HUES64 (cell line): ENCODE measurements around the gene POU1F1.
"Not testable (repeated sequence)": the region's sequence is repeated elsewhere in the genome, so short reads cannot be mapped to it uniquely, and the experiment has no call there.

Experiments
- H3K27ac ChIP-seq: 2 replicates; pipeline ENCODE4 v1.7.0; 2013; ENCODE audit warnings: low read depth, low read length, inconsistent platforms
- H3K27me3 ChIP-seq: 2 replicates; pipeline ENCODE4 v1.6.1; 2013; ENCODE audit warnings: mild to moderate bottlenecking, low read length; ENCODE audit not compliant: insufficient read depth
- H3K36me3 ChIP-seq: 2 replicates; pipeline ENCODE4 v1.6.1; 2013; ENCODE audit warnings: mild to moderate bottlenecking, low read length; ENCODE audit not compliant: insufficient read depth
- H3K4me1 ChIP-seq: 2 replicates; pipeline ENCODE4 v1.6.1; 2013; ENCODE audit warnings: mild to moderate bottlenecking, low read length, moderate library complexity; ENCODE audit not compliant: insufficient read depth
- H3K4me3 ChIP-seq: 2 replicates; pipeline ENCODE4 v1.5.1; 2013; ENCODE audit warnings: mild to moderate bottlenecking, low read length, moderate library complexity
- H3K9ac ChIP-seq: 2 replicates; pipeline ENCODE4 v1.6.1; 2013; ENCODE audit warnings: mild to moderate bottlenecking, low read depth, low read length
- H3K9me3 ChIP-seq: 2 replicates; pipeline ENCODE4 v1.6.1; 2013; ENCODE audit warnings: low read depth, low read length; ENCODE audit not compliant: insufficient read depth
- WGBS: fragments of 150-250, 120-280 bp; methylation state at CpG from one replicate; pipeline ENCODE4 v1.1.7; 2013; ENCODE audit warnings: missing lambda C conversion rate; 5-methylcytosine and 5-hydroxymethylcytosine counted together

POU1F1 gene

DNA sequence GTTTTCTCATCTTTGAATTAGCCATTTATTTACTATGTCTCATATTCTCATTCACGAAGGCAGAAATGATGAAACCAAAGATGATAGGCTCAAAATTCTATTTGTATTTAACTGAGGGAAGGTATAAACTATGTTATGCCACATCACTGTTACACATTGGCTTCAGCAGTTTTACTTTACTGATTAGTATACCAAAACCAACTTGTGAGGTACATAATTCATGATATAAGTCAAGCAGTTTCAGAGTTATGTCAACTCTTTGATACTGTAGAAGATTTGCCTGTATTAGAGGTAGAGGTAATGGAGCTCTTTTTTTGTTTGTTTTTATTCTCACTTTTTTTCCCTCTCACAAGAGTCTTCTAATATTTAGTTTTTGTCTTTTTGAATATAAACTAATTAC lies 26.4 kb downstream of the POU1F1 start:
- no peaks in the 10 kb centered on the region for H3K4me1 ChIP-seq
- H3K9ac ChIP-seq, result no peak overlapping the region
- WGBS, result no CpG with 5 or more reads among the region's 1 CpG
- no peak overlapping the region for H3K27ac ChIP-seq
- no peaks in the 10 kb centered on the region for H3K27me3 ChIP-seq
- no peaks in the 10 kb centered on the region for H3K9me3 ChIP-seq
- H3K4me3 ChIP-seq, result no peak overlapping the region
- peaks cover 73% of the 10 kb centered on the region for H3K36me3 ChIP-seq

DNA sequence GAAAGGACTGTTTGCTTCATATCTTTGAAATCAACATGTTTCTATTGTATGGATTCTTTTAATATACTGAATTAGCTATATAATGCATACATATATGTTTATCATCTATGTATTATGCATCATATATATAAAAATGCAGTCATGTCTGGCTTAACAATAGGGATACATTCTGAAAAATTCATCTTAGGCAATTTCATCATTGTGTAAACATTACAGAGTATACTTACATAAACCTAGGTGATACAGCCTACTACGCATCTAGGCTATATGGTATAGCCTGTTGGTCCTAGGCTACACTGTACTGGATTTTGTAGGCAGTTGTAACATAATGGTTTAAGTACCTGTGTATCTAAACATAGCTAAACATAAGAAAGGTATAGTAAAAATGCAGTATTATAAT lies 27.6 kb downstream of the POU1F1 start:
- H3K36me3 ChIP-seq, result peaks cover 65% of the 10 kb centered on the region
- H3K9me3 ChIP-seq, result no peaks in the 10 kb centered on the region
- no peak overlapping the region for H3K4me3 ChIP-seq
- no peak overlapping the region for H3K27ac ChIP-seq
- no peaks in the 10 kb centered on the region for H3K27me3 ChIP-seq
- no peak overlapping the region for H3K9ac ChIP-seq
- no peaks in the 10 kb centered on the region for H3K4me1 ChIP-seq
- WGBS, result 83% methylated on average over 1 of the region's 1 CpG

DNA sequence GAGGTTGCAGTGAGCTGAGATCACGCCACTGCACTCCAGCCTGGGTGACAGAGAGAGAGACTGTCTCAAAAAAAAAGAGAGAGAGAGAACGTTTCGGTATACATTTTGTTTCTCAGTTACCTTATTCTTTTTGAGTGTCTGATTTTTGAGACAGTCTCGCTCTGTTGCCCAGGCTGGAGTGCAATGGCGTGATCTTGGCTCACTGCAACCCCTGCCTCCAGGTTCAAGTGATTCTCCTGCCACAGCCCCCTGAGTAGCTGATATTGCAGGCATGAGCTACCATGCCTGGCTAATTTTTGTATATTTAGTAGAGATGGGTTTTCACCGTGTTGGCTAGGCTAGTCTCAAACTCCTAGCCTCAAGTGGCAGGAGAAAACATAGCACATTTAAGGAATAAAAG lies 28.2 kb downstream of the POU1F1 start:
- H3K9me3 ChIP-seq, H3K4me1 ChIP-seq, H3K9ac ChIP-seq, H3K27me3 ChIP-seq, H3K27ac ChIP-seq, H3K4me3 ChIP-seq: not testable (repeated sequence)
- H3K36me3 ChIP-seq, result peaks cover 59% of the 10 kb centered on the region
- 93% methylated on average over 6 of the region's 6 CpGs for WGBS

- Histone ChIP-seq H3K4me1 (no peaks in the 10 kb centered on the region), H3K27ac (no peak overlapping the region), H3K27me3 (no peaks in the 10 kb centered on the region), H3K9me3 (no peaks in the 10 kb centered on the region), H3K4me3 (no peak overlapping the region), H3K36me3 (peaks cover 55% of the 10 kb centered on the region), H3K9ac (no peak overlapping the region)
- WGBS, result 86% methylated on average over 1 of the region's 1 CpG
Measured at GRCh38 chr3:87247430-87247773, 29.0 kb downstream of the POU1F1 start.

- no peak overlapping the region for H3K27ac ChIP-seq
- WGBS, result 87% methylated on average over 3 of the region's 3 CpGs
- H3K27me3 ChIP-seq, result no peaks in the 10 kb centered on the region
- H3K9me3 ChIP-seq, result no peaks in the 10 kb centered on the region
- no peaks in the 10 kb centered on the region for H3K4me1 ChIP-seq
- H3K4me3 ChIP-seq, result no peak overlapping the region
- H3K36me3 ChIP-seq, result peaks cover 56% of the 10 kb centered on the region
- H3K9ac ChIP-seq, result no peak overlapping the region
Measured at GRCh38 chr3:87246662-87247429, 29.5 kb downstream of the POU1F1 start.

DNA sequence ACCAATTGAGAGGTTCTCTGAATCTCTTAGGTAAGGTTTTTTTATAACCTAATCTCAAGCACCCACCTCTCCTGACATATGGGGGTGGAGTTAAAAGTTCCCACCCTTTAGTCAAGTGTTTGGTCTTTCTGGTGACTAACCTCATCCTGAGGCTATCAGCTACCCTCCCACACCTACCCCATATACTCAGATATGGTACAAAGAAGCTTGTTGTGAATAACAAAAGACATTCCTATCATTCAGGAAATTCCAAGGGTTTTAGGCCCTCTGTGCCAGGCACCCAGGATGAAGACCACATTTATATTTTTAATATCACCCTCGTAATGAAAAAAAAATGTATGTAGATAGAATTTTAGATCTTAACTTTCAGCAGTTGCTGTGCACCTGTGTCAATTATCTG lies 40.3 kb downstream of the POU1F1 start:
- H3K36me3 ChIP-seq, result peaks cover 20% of the 10 kb centered on the region
- H3K9me3 ChIP-seq, result peaks cover 6% of the 10 kb centered on the region; the same call in 1 of the 2 replicates
- H3K27ac ChIP-seq, result no peak overlapping the region
- H3K4me3 ChIP-seq, result no peak overlapping the region
- WGBS, result 86% methylated on average over 1 of the region's 1 CpG
- H3K9ac ChIP-seq, result no peak overlapping the region
- no peaks in the 10 kb centered on the region for H3K27me3 ChIP-seq
- peaks cover 20% of the 10 kb centered on the region for H3K4me1 ChIP-seq

GRCh38 chr3:87233805-87234204 lies 42.6 kb downstream of the POU1F1 start:
- Histone ChIP-seq H3K4me1 (peaks cover 24% of the 10 kb centered on the region), H3K4me3 (no peak overlapping the region), H3K9ac (no peak overlapping the region), H3K27ac (no peak overlapping the region), H3K9me3 (peaks cover 6% of the 10 kb centered on the region; the same call in 1 of the 2 replicates), H3K36me3 (peaks cover 14% of the 10 kb centered on the region), H3K27me3 (no peaks in the 10 kb centered on the region)
- WGBS, result 84% methylated on average over 1 of the region's 1 CpG

DNA sequence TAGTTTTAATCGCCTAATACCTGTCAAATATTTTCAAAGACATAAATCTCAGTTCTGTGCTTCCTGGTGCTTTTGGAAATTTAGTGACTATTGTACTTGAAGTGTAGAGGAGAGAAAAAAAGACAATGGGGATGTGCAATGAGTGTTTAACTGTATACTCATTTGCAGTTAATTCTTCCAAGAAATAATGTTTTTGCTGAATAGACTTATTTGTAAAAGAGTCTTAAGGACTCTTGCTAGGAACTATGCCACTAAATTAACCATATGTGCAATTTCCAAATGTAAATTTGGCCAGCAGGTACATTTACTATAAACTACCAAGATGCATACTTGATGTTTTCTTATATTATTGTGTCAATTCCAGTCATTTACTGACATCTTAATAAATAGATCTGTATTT lies 47.3 kb downstream of the POU1F1 start:
- H3K9ac ChIP-seq, result no peak overlapping the region

GRCh38 chr3:87228316-87228715 lies 48.1 kb downstream of the POU1F1 start:
- 74% methylated on average over 1 of the region's 1 CpG for WGBS
- H3K36me3 ChIP-seq, result no peaks in the 10 kb centered on the region
- peaks cover 29% of the 10 kb centered on the region for H3K4me1 ChIP-seq
- peak overlapping the region; percentile 8; the same call in 1 of the 2 replicates for H3K9ac ChIP-seq
- H3K27ac ChIP-seq, result no peak overlapping the region
- H3K9me3 ChIP-seq, result no peaks in the 10 kb centered on the region
- no peaks in the 10 kb centered on the region for H3K27me3 ChIP-seq
- H3K4me3 ChIP-seq, result peak overlapping the region; percentile 96

More for the DNA sequence above, 47.3 kb downstream of the POU1F1 start:
- H3K27ac ChIP-seq, result no peak overlapping the region
- peaks cover 35% of the 10 kb centered on the region for H3K4me1 ChIP-seq
- no peaks in the 10 kb centered on the region for H3K9me3 ChIP-seq
- H3K27me3 ChIP-seq, result no peaks in the 10 kb centered on the region
- no peaks in the 10 kb centered on the region for H3K36me3 ChIP-seq
- WGBS, result no CpG with 5 or more reads among the region's 1 CpG
- H3K4me3 ChIP-seq, result peak overlapping the region; percentile 96

GRCh38 chr3:87227835-87228144 lies 48.6 kb downstream of the POU1F1 start:
- peaks cover 23% of the 10 kb centered on the region for H3K4me1 ChIP-seq
- H3K36me3 ChIP-seq, result no peaks in the 10 kb centered on the region
- H3K27me3 ChIP-seq, result no peaks in the 10 kb centered on the region
- peak overlapping the region; percentile 89 for H3K27ac ChIP-seq
- 1% methylated on average over 3 of the region's 3 CpGs for WGBS
- H3K9me3 ChIP-seq, result no peaks in the 10 kb centered on the region
- H3K9ac ChIP-seq, result peak overlapping the region; percentile 92
- peak overlapping the region; percentile 96 for H3K4me3 ChIP-seq

DNA sequence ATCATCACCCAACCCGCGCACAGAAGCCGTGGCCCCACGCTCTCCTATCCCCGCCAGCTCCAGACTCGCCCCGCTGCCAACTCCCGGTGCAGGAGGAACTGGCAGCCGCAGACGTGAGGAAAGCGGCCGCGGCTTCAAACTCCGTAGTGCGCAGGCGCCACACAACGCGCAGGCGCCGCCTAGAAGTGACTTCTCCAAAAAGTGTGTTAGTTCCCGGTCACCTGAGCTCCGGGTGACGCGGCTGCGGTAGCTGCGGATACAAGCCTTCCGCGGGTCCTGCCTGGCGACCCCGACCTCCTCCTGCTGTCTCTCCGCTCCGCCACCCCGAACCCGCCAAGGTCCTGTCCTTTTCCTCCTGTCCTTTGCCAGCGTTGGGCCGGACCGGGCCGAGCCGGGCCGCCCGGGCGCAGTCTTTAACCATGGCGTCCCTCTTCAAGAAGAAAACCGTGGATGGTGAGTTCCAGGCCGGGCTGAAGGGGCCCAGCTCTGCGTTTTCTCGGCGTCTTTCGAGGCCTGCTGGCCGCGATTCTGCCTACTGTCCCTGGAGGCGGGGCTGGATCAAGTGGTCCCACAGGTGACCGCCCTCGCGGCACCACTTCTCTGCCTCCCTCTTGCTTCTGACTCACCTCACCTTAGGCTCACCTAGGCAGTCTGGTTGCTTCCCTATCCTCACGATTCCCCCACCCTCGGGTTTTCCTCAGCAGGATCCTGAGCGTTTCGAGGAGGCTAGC lies 49.1 kb downstream of the POU1F1 start, which contains the start of gene CHMP2B:
Gene CHMP2B, plus strand, starts transcription at position 206 of the 731 bp plus-strand sequence. Its CDS starts 214 bp downstream, at position 420.
- Histone ChIP-seq H3K9ac (peak within 1 kb of the TSS; percentile 92), H3K4me3 (peak within 1 kb of the TSS; percentile 96), H3K27ac (peak within 1 kb of the TSS; percentile 89), H3K27me3 (no peaks in the 10 kb centered on the region), H3K4me1 (peaks cover 18% of the 10 kb centered on the region), H3K36me3 (no peaks in the 10 kb centered on the region), H3K9me3 (no peaks in the 10 kb centered on the region)
- under 1% methylated on average over 59 of the region's 59 CpGs for WGBS
